ENCODE data around the gene ZNF804B.

Gene ZNF804B

GRCh38 chr7:89385411-89385810 lies 625.9 kb downstream of the ZNF804B start:
- Histone ChIP-seq H3K4me3 (replicated peaks; ENCODE audit: insufficient read depth, low read length) (no peak overlapping the region), H3K27me3 (ENCODE audit: insufficient read depth, poor library complexity, severe bottlenecking) (no peaks in the 10 kb centered on the region), H3K27ac (replicated peaks) (no peak overlapping the region)
- TF ChIP-seq SPI1 (IDR thresholded peaks at IDR 0.05; ENCODE audit: borderline replicate concordance, low read depth) (no peak), POLR2AphosphoS5 (IDR thresholded peaks at IDR 0.05; ENCODE audit: low read depth) (no peak), CTCF (IDR thresholded peaks at IDR 0.05; ENCODE audit: insufficient read depth, low read length) (no peak), GABPA (IDR thresholded peaks at IDR 0.05; ENCODE audit: low read depth) (no peak), REST (IDR thresholded peaks at IDR 0.05; ENCODE audit: insufficient replicate concordance, low read depth) (no peak)
- DNase-seq (ENCODE audit: low read depth in 1 of 2, low spot score in 1 of 2) = no peak
